Heart left ventricle (tissue), 13 donors: ENCODE measurements around the gene G6PD.

Experiments used
- CTCF ChIP-seq, 12 donors: fragments of 200-600 bp; sonication (generic) in 4 of 12; IDR thresholded peaks; one replicate each; pipeline versions ENCODE4 v1.5.0 to v1.8.0; 2018 to 2022; ENCODE audit warnings: antibody characterized with exemption in 12 of 12, mild to moderate bottlenecking in 5 of 12
- POLR2A ChIP-seq, 2 donors: fragments of 450-650 bp; IDR thresholded peaks; one replicate each; pipeline ENCODE4 v1.6.1; 2017; ENCODE audit warnings: antibody characterized with exemption in 2 of 2, mild to moderate bottlenecking in 2 of 2, moderate library complexity in 2 of 2
- donor health status: ischemic (EF 13 %, LVEDD 7.1; RV severe dilation, severe dysfunction).
- donor health status: DM: no; HTN: yes; CAD: no.
- donor health status: DM: no; HTN: no; CAD: no.
- donor health status: ischemic (EF 25% LVEDD 6.9; RV normal size, moderate dysfunction).
- donor health status: ischemic (EF 25% LVEDD 5.7; RV mildly dilated, moderate dysfunction).
- donor health status: ischemic (EF 35%, LVEDD 5.7; RV mildly dilated, moderate dysfunction).
- donor health status: nonischemic (EF 11% LVEDD 7.7; RV severe dilation, severe dysfunction).
- donor health status: DM: yes; HTN: yes; CAD: no.
- donor health status: PGD.
- donor health status: ischemic (EF 29% LVEDD 5.4; RV normal size, mild dysfunction).
- donor health status: nonischemic (EF 23%, LVEDD 6.1; RV moderate dilation, normal function).

GRCh38 chrX:154488336-154489075 lies 58.1 kb downstream of the G6PD start:
- no peak for TF ChIP-seq CTCF (IDR thresholded peaks at IDR 0.05)
- no peak for TF ChIP-seq POLR2A (IDR thresholded peaks at IDR 0.05)
